ENCODE measurements around the gene TXNL4B.

Gene TXNL4B

GRCh38 chr16:72073560-72074230 lies 19.7 kb downstream of the TXNL4B start:
- no peak overlapping the region for H3K4me3 ChIP-seq (ENCODE audit: low read depth, low read length)
- no peak for DNase-seq (ENCODE audit: low read depth)
- no peak for TF ChIP-seq MYC (IDR thresholded peaks at IDR 0.05; ENCODE audit: low read depth, low read length)
- no peak for TF ChIP-seq MAX (IDR thresholded peaks at IDR 0.05; ENCODE audit: low read depth, low read length)
- no peak for TF ChIP-seq POLR2A (IDR thresholded peaks at IDR 0.05; ENCODE audit: extremely low read depth, insufficient read length)
- TF ChIP-seq, protein P1, sequence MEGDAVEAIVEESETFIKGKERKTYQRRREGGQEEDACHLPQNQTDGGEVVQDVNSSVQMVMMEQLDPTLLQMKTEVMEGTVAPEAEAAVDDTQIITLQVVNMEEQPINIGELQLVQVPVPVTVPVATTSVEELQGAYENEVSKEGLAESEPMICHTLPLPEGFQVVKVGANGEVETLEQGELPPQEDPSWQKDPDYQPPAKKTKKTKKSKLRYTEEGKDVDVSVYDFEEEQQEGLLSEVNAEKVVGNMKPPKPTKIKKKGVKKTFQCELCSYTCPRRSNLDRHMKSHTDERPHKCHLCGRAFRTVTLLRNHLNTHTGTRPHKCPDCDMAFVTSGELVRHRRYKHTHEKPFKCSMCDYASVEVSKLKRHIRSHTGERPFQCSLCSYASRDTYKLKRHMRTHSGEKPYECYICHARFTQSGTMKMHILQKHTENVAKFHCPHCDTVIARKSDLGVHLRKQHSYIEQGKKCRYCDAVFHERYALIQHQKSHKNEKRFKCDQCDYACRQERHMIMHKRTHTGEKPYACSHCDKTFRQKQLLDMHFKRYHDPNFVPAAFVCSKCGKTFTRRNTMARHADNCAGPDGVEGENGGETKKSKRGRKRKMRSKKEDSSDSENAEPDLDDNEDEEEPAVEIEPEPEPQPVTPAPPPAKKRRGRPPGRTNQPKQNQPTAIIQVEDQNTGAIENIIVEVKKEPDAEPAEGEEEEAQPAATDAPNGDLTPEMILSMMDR (IDR thresholded peaks at IDR 0.05; ENCODE audit: low read depth, low read length): no peak

DNA sequence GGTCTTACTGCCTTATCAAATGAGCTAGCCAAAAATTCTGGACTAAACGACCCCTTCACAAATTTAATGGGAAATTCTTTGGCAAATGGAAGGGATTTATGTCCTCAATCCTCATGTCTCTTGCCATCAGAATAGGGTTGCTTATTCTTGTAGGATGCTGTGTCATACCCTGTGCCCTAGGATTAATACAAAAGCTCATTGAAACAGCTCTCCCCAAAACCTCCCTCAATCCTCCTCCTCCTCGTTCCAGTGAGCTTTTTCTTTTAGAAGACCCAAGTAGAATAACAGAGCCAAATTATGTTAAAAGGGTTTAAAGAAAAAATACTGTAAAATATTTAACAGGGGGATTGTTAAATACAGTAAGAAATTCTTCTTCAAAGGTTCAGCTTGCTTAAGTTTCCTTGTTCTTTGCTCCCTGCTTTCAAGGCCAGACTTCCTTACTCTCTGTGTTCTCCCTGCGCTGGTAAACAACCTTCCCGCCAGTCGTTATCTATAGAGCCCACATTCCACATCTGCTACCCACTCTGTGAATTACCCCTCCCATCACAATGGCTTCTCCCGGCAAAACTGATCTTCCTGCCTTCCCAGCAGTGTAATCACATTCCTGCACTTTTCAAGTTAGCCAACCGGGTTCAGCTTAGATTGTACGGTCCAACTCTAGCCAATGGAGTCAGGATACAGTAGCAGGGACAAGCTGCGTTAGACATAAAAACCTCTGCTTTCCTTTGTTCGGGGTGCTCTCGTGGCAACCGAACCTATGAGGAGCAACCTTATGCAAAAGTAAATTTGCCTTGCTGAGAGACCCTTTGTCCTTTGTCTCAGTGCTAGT lies 20.7 kb downstream of the TXNL4B start:
- TF ChIP-seq, protein P1 (IDR thresholded peaks at IDR 0.05; ENCODE audit: low read depth, low read length): no peak
- TF ChIP-seq POLR2A (IDR thresholded peaks at IDR 0.05; ENCODE audit: extremely low read depth, insufficient read length) (no peak), MYC (IDR thresholded peaks at IDR 0.05; ENCODE audit: low read depth, low read length) (no peak), MAX (IDR thresholded peaks at IDR 0.05; ENCODE audit: low read depth, low read length) (no peak)
- no peak for DNase-seq (ENCODE audit: low read depth)
- H3K4me3 ChIP-seq (ENCODE audit: low read depth, low read length): no peak overlapping the region

GRCh38 chr16:72068930-72069329 lies 24.5 kb downstream of the TXNL4B start:
- H3K4me3 ChIP-seq (ENCODE audit: low read depth, low read length): no peak overlapping the region
- no peak for DNase-seq (ENCODE audit: low read depth)
- TF ChIP-seq, protein P1 (IDR thresholded peaks at IDR 0.05; ENCODE audit: low read depth, low read length): no peak

- peak; percentile 66 for DNase-seq (ENCODE audit: low read depth)
- H3K4me3 ChIP-seq (ENCODE audit: low read depth, low read length): no peak overlapping the region
- no peak for TF ChIP-seq POLR2A (IDR thresholded peaks at IDR 0.05; ENCODE audit: extremely low read depth, insufficient read length)
- TF ChIP-seq, protein P1 (IDR thresholded peaks at IDR 0.05; ENCODE audit: low read depth, low read length): peak; percentile 62
Observed at GRCh38 chr16:72066747-72067146, 26.7 kb downstream of the TXNL4B start.

- H3K4me3 ChIP-seq (ENCODE audit: low read depth, low read length): no peak overlapping the region
- TF ChIP-seq MYC (IDR thresholded peaks at IDR 0.05; ENCODE audit: low read depth, low read length) (no peak), POLR2A (IDR thresholded peaks at IDR 0.05; ENCODE audit: extremely low read depth, insufficient read length) (no peak), MAX (IDR thresholded peaks at IDR 0.05; ENCODE audit: low read depth, low read length) (no peak)
- TF ChIP-seq, protein P1 (IDR thresholded peaks at IDR 0.05; ENCODE audit: low read depth, low read length): no peak
- no peak for DNase-seq (ENCODE audit: low read depth)
Observed at GRCh38 chr16:72064361-72064894, 29.0 kb downstream of the TXNL4B start.
